Measurements from ENCODE around the gene LSM3. TPM values are rescaled to one million over a fixed set of nuclear protein-coding genes. Genes with fewer than 3 reads are reported as not detected.
"Not testable (repeated sequence)": the region's sequence is repeated elsewhere in the genome, so short reads cannot be mapped to it uniquely, and the experiment has no call there.

Gene LSM3
- total and polyA plus RNA-seq, 4 donors = 7.1 to 19.5 (median 10.2) TPM

DNA sequence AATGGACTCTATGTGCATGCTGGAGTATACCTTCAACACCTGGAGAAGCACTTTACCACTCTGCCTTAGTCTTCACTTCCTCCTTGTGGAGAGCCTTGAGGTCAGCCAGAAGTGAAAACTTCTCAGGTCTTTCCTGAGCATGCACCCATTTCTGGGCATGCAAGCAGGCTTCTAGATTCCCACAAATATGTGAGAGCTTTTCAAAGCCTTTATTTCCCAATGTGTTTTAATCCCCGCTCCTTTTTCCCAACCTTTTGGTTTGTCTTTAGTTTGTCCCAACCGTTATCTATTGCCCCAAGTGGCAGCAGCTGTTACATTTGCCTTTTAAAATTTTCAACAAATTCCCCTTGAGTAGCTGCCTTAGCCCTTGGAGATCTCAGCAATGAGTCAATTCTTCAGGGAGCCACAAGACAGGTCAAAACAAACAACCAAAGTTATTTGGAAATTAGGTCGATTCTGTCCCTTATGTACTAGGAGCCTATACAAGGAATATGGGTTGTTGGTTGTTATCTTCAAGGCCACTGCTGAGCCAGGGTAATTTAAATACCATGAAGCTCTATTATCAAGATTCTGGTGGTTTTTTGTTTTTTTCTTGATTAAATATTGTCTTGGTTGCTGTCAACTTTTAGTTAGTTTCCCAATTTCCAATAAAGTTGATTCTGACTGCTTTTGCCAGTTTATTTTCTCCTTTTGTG, 44.4 kb downstream of the LSM3 start:
- H3K4me3 ChIP-seq (ENCODE audit: low read length in 2 of 2) = no peak overlapping the region
- ATAC-seq (ENCODE audit: low FRiP score) (no peak), DNase-seq (no peak)
- no peaks in the 10 kb centered on the region for H3K4me1 ChIP-seq (ENCODE audit: control insufficient read depth in 1 of 2, insufficient read depth in 2 of 2, low read length in 2 of 2)
- H3K9me3 ChIP-seq (ENCODE audit: control insufficient read depth, low read length) = peaks cover 2% of the 10 kb centered on the region
- 85 to 87% methylated on average over 3 of the region's 3 CpGs for WGBS, 2 donors
- H3K27ac ChIP-seq (ENCODE audit: low read depth in 1 of 2, low read length in 2 of 2) = no peak overlapping the region
- no peaks in the 10 kb centered on the region for H3K27me3 ChIP-seq (ENCODE audit: control insufficient read depth in 1 of 2, insufficient read depth in 2 of 2, low read length in 1 of 2)
- H3K36me3 ChIP-seq (ENCODE audit: control insufficient read depth in 1 of 2, insufficient read depth in 2 of 2, low read length in 1 of 2) = no peaks in the 10 kb centered on the region
- intact Hi-C loops (cut with DNase I) = no loop called here

DNA sequence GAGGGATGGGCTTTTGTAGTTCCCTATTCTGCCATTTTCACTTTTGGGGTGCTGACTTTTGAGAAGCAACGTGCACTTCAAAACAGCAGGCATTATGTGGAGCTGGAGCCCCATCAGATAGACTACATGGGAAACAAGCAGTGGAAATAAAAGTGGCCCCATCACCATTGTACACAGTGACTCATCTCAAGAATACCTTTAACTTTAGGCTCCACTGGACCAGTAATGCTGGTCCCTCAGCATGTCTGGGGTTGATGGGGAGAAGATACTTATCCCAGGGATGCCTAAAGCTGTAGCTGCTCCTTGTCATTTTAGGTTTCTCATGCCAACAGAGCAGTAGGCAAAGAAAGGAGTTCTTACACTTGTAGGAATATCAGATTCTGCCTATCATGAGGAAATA, 45.0 kb downstream of the LSM3 start:
- WGBS, 2 donors = 69 to 87% methylated on average over 1 of the region's 1 CpG
- Histone ChIP-seq H3K27me3 (ENCODE audit: control insufficient read depth in 1 of 2, insufficient read depth in 2 of 2, low read length in 1 of 2) (no peaks in the 10 kb centered on the region), H3K4me3 (ENCODE audit: low read length in 2 of 2) (no peak overlapping the region), H3K27ac (ENCODE audit: low read depth in 1 of 2, low read length in 2 of 2) (no peak overlapping the region), H3K36me3 (ENCODE audit: control insufficient read depth in 1 of 2, insufficient read depth in 2 of 2, low read length in 1 of 2) (no peaks in the 10 kb centered on the region), H3K4me1 (ENCODE audit: control insufficient read depth in 1 of 2, insufficient read depth in 2 of 2, low read length in 2 of 2) (no peaks in the 10 kb centered on the region), H3K9me3 (ENCODE audit: control insufficient read depth, low read length) (peaks cover 2% of the 10 kb centered on the region)
- DNase-seq (no peak), ATAC-seq (ENCODE audit: low FRiP score) (no peak)
- intact Hi-C loops (cut with DNase I) = no loop called here

DNA sequence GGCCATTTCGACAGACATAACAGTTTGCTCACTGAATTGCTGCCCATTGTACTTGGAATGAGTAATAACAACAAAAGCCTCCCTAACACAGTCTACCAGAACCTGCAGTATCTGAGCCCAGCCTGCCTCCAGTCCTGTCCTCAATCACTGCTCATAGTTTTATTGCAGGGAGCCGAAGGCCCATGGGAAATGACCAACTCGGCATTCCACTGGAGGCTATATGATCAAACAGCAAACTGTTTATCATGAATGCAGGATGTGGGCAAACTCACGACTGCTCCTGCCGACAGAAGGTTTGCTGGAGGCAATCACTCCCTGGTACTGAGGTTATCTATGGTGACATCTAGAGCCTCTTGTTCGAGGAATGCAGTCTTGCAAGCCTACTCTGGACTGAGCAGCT, 46.3 kb downstream of the LSM3 start:
- ATAC-seq (ENCODE audit: low FRiP score) (no peak), DNase-seq (no peak)
- intact Hi-C loops (cut with DNase I) = no loop called here
- Histone ChIP-seq H3K9me3 (ENCODE audit: control insufficient read depth, low read length) (peaks cover 2% of the 10 kb centered on the region), H3K4me3 (ENCODE audit: low read length in 2 of 2) (no peak overlapping the region), H3K4me1 (ENCODE audit: control insufficient read depth in 1 of 2, insufficient read depth in 2 of 2, low read length in 2 of 2) (no peaks in the 10 kb centered on the region), H3K27ac (ENCODE audit: low read depth in 1 of 2, low read length in 2 of 2) (no peak overlapping the region), H3K36me3 (ENCODE audit: control insufficient read depth in 1 of 2, insufficient read depth in 2 of 2, low read length in 1 of 2) (no peaks in the 10 kb centered on the region), H3K27me3 (ENCODE audit: control insufficient read depth in 1 of 2, insufficient read depth in 2 of 2, low read length in 1 of 2) (no peaks in the 10 kb centered on the region)
- WGBS, 2 donors = 62 to 63% methylated on average over 6 of the region's 6 CpGs

DNA sequence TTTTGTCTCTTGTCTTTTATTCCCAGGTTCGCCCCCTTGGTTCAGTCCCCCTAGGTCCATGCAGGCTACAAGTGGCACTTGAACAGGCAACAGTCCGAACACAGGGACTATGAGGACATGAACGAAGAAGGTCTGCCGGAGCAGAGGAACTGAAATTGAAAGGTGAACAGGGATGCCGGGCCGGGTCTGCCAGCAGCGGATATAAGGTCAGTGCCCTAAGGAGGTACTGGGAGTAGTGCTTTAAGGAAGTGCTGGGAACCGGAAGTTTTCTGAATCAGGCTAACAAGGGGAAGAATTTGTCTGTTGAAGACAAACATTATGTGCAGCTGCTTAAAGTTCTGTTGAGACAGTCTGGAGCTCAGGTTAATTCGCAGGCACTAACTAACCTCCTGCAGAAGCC, 46.8 kb downstream of the LSM3 start:
- peaks cover 2% of the 10 kb centered on the region for H3K9me3 ChIP-seq (ENCODE audit: control insufficient read depth, low read length)
- ATAC-seq (ENCODE audit: low FRiP score) = no peak
- no peaks in the 10 kb centered on the region for H3K27me3 ChIP-seq (ENCODE audit: control insufficient read depth in 1 of 2, insufficient read depth in 2 of 2, low read length in 1 of 2)
- H3K27ac ChIP-seq (ENCODE audit: low read depth in 1 of 2, low read length in 2 of 2) = no peak overlapping the region
- 89 to 90% methylated on average over 9 of the region's 9 CpGs for WGBS, 2 donors
- intact Hi-C loops (cut with DNase I) = no loop called here
- DNase-seq = no peak
- no peaks in the 10 kb centered on the region for H3K36me3 ChIP-seq (ENCODE audit: control insufficient read depth in 1 of 2, insufficient read depth in 2 of 2, low read length in 1 of 2)
- H3K4me1 ChIP-seq (ENCODE audit: control insufficient read depth in 1 of 2, insufficient read depth in 2 of 2, low read length in 2 of 2) = no peaks in the 10 kb centered on the region
- H3K4me3 ChIP-seq (ENCODE audit: low read length in 2 of 2) = no peak overlapping the region

- ATAC-seq (ENCODE audit: low FRiP score); H3K4me1 ChIP-seq (ENCODE audit: control insufficient read depth in 1 of 2, insufficient read depth in 2 of 2, low read length in 2 of 2); H3K4me3 ChIP-seq (ENCODE audit: low read length in 2 of 2); H3K36me3 ChIP-seq (ENCODE audit: control insufficient read depth in 1 of 2, insufficient read depth in 2 of 2, low read length in 1 of 2); H3K9me3 ChIP-seq (ENCODE audit: control insufficient read depth, low read length); intact Hi-C loops (cut with DNase I); H3K27me3 ChIP-seq (ENCODE audit: control insufficient read depth in 1 of 2, insufficient read depth in 2 of 2, low read length in 1 of 2); H3K27ac ChIP-seq (ENCODE audit: low read depth in 1 of 2, low read length in 2 of 2); DNase-seq: not testable (repeated sequence)
- 72 to 73% methylated on average over 3 of the region's 3 CpGs for WGBS, 2 donors
These were observed 47.7 kb downstream of the LSM3 start for GRCh38 chr3:14226351-14226750.

GRCh38 chr3:14227856-14228255, 49.2 kb downstream of the LSM3 start:
- Histone ChIP-seq H3K4me1 (ENCODE audit: control insufficient read depth in 1 of 2, insufficient read depth in 2 of 2, low read length in 2 of 2) (no peaks in the 10 kb centered on the region), H3K36me3 (ENCODE audit: control insufficient read depth in 1 of 2, insufficient read depth in 2 of 2, low read length in 1 of 2) (no peaks in the 10 kb centered on the region), H3K27ac (ENCODE audit: low read depth in 1 of 2, low read length in 2 of 2) (no peak overlapping the region), H3K27me3 (ENCODE audit: control insufficient read depth in 1 of 2, insufficient read depth in 2 of 2, low read length in 1 of 2) (no peaks in the 10 kb centered on the region), H3K4me3 (ENCODE audit: low read length in 2 of 2) (no peak overlapping the region), H3K9me3 (ENCODE audit: control insufficient read depth, low read length) (peaks cover under 1% of the 10 kb centered on the region)
- ATAC-seq (ENCODE audit: low FRiP score) (no peak), DNase-seq (no peak)
- intact Hi-C loops (cut with DNase I) = no loop called here
- WGBS, 2 donors = 0 to 93% methylated on average over 1 of the region's 1 CpG

GRCh38 chr3:14228681-14229470, 50.3 kb downstream of the LSM3 start:
- intact Hi-C loops (cut with DNase I) = no loop called here
- no peak for ATAC-seq (ENCODE audit: low FRiP score)
- 93% methylated on average over 8 of the region's 8 CpGs for WGBS, 2 donors

DNA sequence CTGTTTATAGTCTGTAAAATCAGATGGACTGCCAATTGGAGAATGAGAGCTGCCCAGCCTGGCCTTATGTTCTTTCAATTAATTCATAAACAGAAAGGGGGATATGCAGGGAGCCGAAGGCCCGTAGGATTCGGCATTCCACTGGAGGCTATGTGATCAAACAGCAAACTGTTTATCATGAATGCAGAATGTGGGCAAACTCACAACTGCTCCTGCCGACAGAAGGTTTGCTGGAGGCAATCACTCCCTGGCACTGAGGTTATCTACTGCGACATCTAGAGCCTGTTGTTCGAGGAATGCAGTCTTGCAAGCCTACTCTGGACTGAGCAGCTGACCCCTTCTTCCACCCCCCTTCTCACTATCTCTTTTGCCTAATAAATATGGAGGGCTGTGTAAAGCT, 51.1 kb downstream of the LSM3 start:
- ATAC-seq (ENCODE audit: low FRiP score); H3K4me3 ChIP-seq (ENCODE audit: low read length in 2 of 2); H3K27me3 ChIP-seq (ENCODE audit: control insufficient read depth in 1 of 2, insufficient read depth in 2 of 2, low read length in 1 of 2); H3K36me3 ChIP-seq (ENCODE audit: control insufficient read depth in 1 of 2, insufficient read depth in 2 of 2, low read length in 1 of 2); H3K4me1 ChIP-seq (ENCODE audit: control insufficient read depth in 1 of 2, insufficient read depth in 2 of 2, low read length in 2 of 2); intact Hi-C loops (cut with DNase I); DNase-seq; H3K9me3 ChIP-seq (ENCODE audit: control insufficient read depth, low read length); H3K27ac ChIP-seq (ENCODE audit: low read depth in 1 of 2, low read length in 2 of 2): not testable (repeated sequence)
- 88 to 93% methylated on average over 6 of the region's 6 CpGs for WGBS, 2 donors

More at GRCh38 chr3:14228681-14229470, 50.3 kb downstream of the LSM3 start:
- H3K4me1 ChIP-seq (ENCODE audit: control insufficient read depth in 1 of 2, insufficient read depth in 2 of 2, low read length in 2 of 2) = no peaks in the 10 kb centered on the region
- peaks cover 2% of the 10 kb centered on the region for H3K9me3 ChIP-seq (ENCODE audit: control insufficient read depth, low read length)
- no peak overlapping the region for H3K4me3 ChIP-seq (ENCODE audit: low read length in 2 of 2)
- no peak for DNase-seq
- H3K27ac ChIP-seq (ENCODE audit: low read depth in 1 of 2, low read length in 2 of 2) = no peak overlapping the region
- no peaks in the 10 kb centered on the region for H3K36me3 ChIP-seq (ENCODE audit: control insufficient read depth in 1 of 2, insufficient read depth in 2 of 2, low read length in 1 of 2)
- no peaks in the 10 kb centered on the region for H3K27me3 ChIP-seq (ENCODE audit: control insufficient read depth in 1 of 2, insufficient read depth in 2 of 2, low read length in 1 of 2)

GRCh38 chr3:14230729-14231128, 52.1 kb downstream of the LSM3 start:
- H3K27me3 ChIP-seq (ENCODE audit: control insufficient read depth in 1 of 2, insufficient read depth in 2 of 2, low read length in 1 of 2) = no peaks in the 10 kb centered on the region
- no peak overlapping the region for H3K27ac ChIP-seq (ENCODE audit: low read depth in 1 of 2, low read length in 2 of 2)
- peaks cover 4% of the 10 kb centered on the region for H3K9me3 ChIP-seq (ENCODE audit: control insufficient read depth, low read length)
- ATAC-seq (ENCODE audit: low FRiP score) (no peak), DNase-seq (no peak)
- no peaks in the 10 kb centered on the region for H3K4me1 ChIP-seq (ENCODE audit: control insufficient read depth in 1 of 2, insufficient read depth in 2 of 2, low read length in 2 of 2)
- intact Hi-C loops (cut with DNase I) = no loop called here
- no peak overlapping the region for H3K4me3 ChIP-seq (ENCODE audit: low read length in 2 of 2)
- 96 to 97% methylated on average over 5 of the region's 5 CpGs for WGBS, 2 donors
- H3K36me3 ChIP-seq (ENCODE audit: control insufficient read depth in 1 of 2, insufficient read depth in 2 of 2, low read length in 1 of 2) = no peaks in the 10 kb centered on the region

Data from aorta (tissue), 5 donors.